Measurements from ENCODE around the gene PCSK9.

DNA sequence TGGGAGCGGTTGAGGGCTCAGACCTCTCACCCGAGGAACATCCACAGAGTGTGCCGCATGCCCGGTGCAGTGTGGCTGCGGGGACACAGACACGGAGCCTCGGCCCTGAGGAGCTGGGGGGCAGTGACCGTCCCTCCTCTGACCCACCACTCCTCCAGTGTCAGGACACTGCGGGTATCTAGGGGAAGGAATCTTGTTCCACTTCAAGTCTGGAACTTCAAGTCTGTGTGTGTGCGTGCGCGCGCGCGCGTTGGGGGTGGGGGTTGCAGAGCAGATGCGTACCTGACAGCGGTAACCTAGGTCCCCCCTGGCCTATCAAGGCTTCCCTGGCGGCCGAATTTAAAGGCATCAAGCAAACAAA lies 17.3 kb downstream of the PCSK9 start:
- TF ChIP-seq CTCF (IDR thresholded peaks at IDR 0.05) = no peak
- no peak for TF ChIP-seq POLR2AphosphoS5 (IDR thresholded peaks at IDR 0.05)
- no peak for TF ChIP-seq POLR2A (IDR thresholded peaks at IDR 0.05)
